Thyroid gland (tissue), 4 donors: ENCODE measurements around the gene GRWD1. TPM values are rescaled to one million over a fixed set of nuclear protein-coding genes. Genes with fewer than 3 reads are reported as not detected.
A peak's percentile ranks its signal among the peaks of the same experiment; 100 is the strongest.

Source experiments
- DNase-seq, 2 donors: peaks; one replicate each; pipeline ENCODE4 v3.0.0-alpha.2; 2019
- H3K27ac ChIP-seq, 3 donors: fragments of 200-600 bp; sonication (generic); 1 replicate in 2 of 3; 2 replicates in 1 of 3; pipeline ENCODE4 v1.5.1; 2016 to 2019; ENCODE audit warnings: mild to moderate bottlenecking in 1 of 3, moderate library complexity in 1 of 3
- H3K27me3 ChIP-seq: fragments of 200-600 bp; sonication (generic); one replicate; pipeline ENCODE4 v1.5.1; 2019
- H3K36me3 ChIP-seq, 2 donors: fragments of 200-600 bp; sonication (generic); one replicate each; pipeline ENCODE4 v1.5.1; 2016 to 2019
- H3K4me1 ChIP-seq, 2 donors: fragments of 200-600 bp; sonication (generic); one replicate each; pipeline ENCODE4 v1.5.1; 2017 to 2019
- H3K4me3 ChIP-seq, 3 donors: fragments of 200-600 bp; sonication (generic); replicated peaks in 1 of 3; 1 replicate in 2 of 3; 2 replicates in 1 of 3; pipeline ENCODE4 v1.5.1; 2016; ENCODE audit warnings: mild to moderate bottlenecking in 1 of 3
- H3K9me3 ChIP-seq: fragments of 200-600 bp; sonication (generic); one replicate; pipeline ENCODE4 v1.5.1; 2017
- CTCF ChIP-seq, 6 experiments: fragments of 200-600 bp in 3 of 6; fragments of 450-650 bp in 3 of 6; sonication (generic) in 3 of 6; IDR thresholded peaks; one replicate each; pipeline ENCODE4 v1.5.1; 2016 to 2019; ENCODE audit warnings: antibody characterized with exemption in 6 of 6, mild to moderate bottlenecking in 2 of 6, inconsistent platforms in 1 of 6, moderate library complexity in 1 of 6
- POLR2A ChIP-seq, 2 donors: fragments of 450-650 bp; IDR thresholded peaks; one replicate each; pipeline ENCODE4 v1.6.1; 2017; ENCODE audit warnings: antibody characterized with exemption in 2 of 2, mild to moderate bottlenecking in 2 of 2, moderate library complexity in 1 of 2
- WGBS, 2 donors: methylation state at CpG; one replicate each; pipeline ENCODE4 v1.1.5; 2017; 5-methylcytosine and 5-hydroxymethylcytosine counted together
- intact Hi-C: fragments of 100-400 bp; cut with DNase I; formaldehyde crosslinking; loops from one replicate; pipeline ENCODE4 v1.15.1; 2023
- total RNA-seq, 4 donors: library from RNA; depleted of rRNA; stranded (reverse); fragments of >200 nt; gene quantifications; one replicate each; pipeline ENCODE4 v1.2.3, GENCODE V29; 2016

Gene GRWD1
- total RNA-seq, 4 donors from 2014 or later: 22.4 to 40.5 (median 29.1) TPM

- DNase-seq: no peak
- WGBS, 2 donors: 88 to 94% methylated on average over 11 to 13 of the region's 27 CpGs
Measured at GRCh38 chr19:48405010-48405659, 40.6 kb upstream of the GRWD1 start.

GRCh38 chr19:48405850-48406249 is 39.9 kb upstream of the GRWD1 start:
- TF ChIP-seq POLR2A (IDR thresholded peaks at IDR 0.05) (no peak), CTCF (IDR thresholded peaks at IDR 0.05) (no peak)
- H3K27me3 ChIP-seq: no peaks in the 10 kb centered on the region
- no peak for DNase-seq
- H3K36me3 ChIP-seq: no peaks in the 10 kb centered on the region
- H3K27ac ChIP-seq: no peak overlapping the region
- H3K4me3 ChIP-seq: no peak overlapping the region
- 86 to 87% methylated on average over 13 of the region's 13 CpGs for WGBS, 2 donors
- H3K9me3 ChIP-seq: no peaks in the 10 kb centered on the region
- H3K4me1 ChIP-seq: no peaks in the 10 kb centered on the region
- intact Hi-C loops: no loop called here

More at GRCh38 chr19:48405010-48405659, 40.6 kb upstream of the GRWD1 start:
- H3K27me3 ChIP-seq: no peaks in the 10 kb centered on the region
- TF ChIP-seq CTCF (IDR thresholded peaks at IDR 0.05) (no peak), POLR2A (IDR thresholded peaks at IDR 0.05) (no peak)
- intact Hi-C loops: no loop called here
- H3K9me3 ChIP-seq: no peaks in the 10 kb centered on the region
- no peaks in the 10 kb centered on the region for H3K36me3 ChIP-seq
- no peak overlapping the region for H3K4me3 ChIP-seq
- no peak overlapping the region for H3K27ac ChIP-seq
- H3K4me1 ChIP-seq: no peaks in the 10 kb centered on the region

GRCh38 chr19:48413879-48414587 is 31.8 kb upstream of the GRWD1 start:
- H3K27ac ChIP-seq: peak overlapping the region in 1 of 3 donors; percentile 61
- H3K36me3 ChIP-seq: no peaks in the 10 kb centered on the region
- H3K4me1 ChIP-seq: peaks cover 13 to 26% of the 10 kb centered on the region in 2 donors
- peak overlapping the region in 1 of 3 donors; percentile 22 for H3K4me3 ChIP-seq
- TF ChIP-seq CTCF (IDR thresholded peaks at IDR 0.05): no peak
- TF ChIP-seq POLR2A (IDR thresholded peaks at IDR 0.05): no peak
- 31 to 39% methylated on average over 14 to 19 of the region's 24 CpGs for WGBS, 2 donors
- no peaks in the 10 kb centered on the region for H3K27me3 ChIP-seq
- intact Hi-C loops: no loop called here
- peak; percentile 29 to 38 for DNase-seq
- H3K9me3 ChIP-seq: no peaks in the 10 kb centered on the region

- intact Hi-C loops: no loop called here
- Histone ChIP-seq H3K36me3 (no peaks in the 10 kb centered on the region), H3K27me3 (no peaks in the 10 kb centered on the region), H3K27ac (peak overlapping the region in 1 of 3 donors; percentile 74), H3K9me3 (no peaks in the 10 kb centered on the region), H3K4me3 (peak overlapping the region in 1 of 3 donors; percentile 22), H3K4me1 (peaks cover 13 to 26% of the 10 kb centered on the region in 2 donors)
- no peak for TF ChIP-seq POLR2A (IDR thresholded peaks at IDR 0.05)
- TF ChIP-seq CTCF (IDR thresholded peaks at IDR 0.05): no peak
- peak; percentile 69 to 71 for DNase-seq
- 14 to 15% methylated on average over 14 of the region's 14 CpGs for WGBS, 2 donors
Measured at GRCh38 chr19:48415395-48415794, 30.4 kb upstream of the GRWD1 start.

- H3K4me3 ChIP-seq: no peak overlapping the region
- H3K36me3 ChIP-seq: no peaks in the 10 kb centered on the region
- intact Hi-C loops: no loop called here
- peaks cover 13 to 26% of the 10 kb centered on the region in 2 donors for H3K4me1 ChIP-seq
- DNase-seq: no peak
- H3K27ac ChIP-seq: peak overlapping the region in 1 of 3 donors; percentile 74
- no peaks in the 10 kb centered on the region for H3K27me3 ChIP-seq
- H3K9me3 ChIP-seq: no peaks in the 10 kb centered on the region
- TF ChIP-seq CTCF (IDR thresholded peaks at IDR 0.05): no peak
- no peak for TF ChIP-seq POLR2A (IDR thresholded peaks at IDR 0.05)
- 31 to 48% methylated on average over 14 to 30 of the region's 30 CpGs for WGBS, 2 donors
Measured at GRCh38 chr19:48415806-48416221, 30.0 kb upstream of the GRWD1 start.
